IPS-20b (cell line): ENCODE results near the gene NR1D2.
"Not testable (repeated sequence)": the region's sequence is repeated elsewhere in the genome, so short reads cannot be mapped to it uniquely, and the experiment has no call there.

Experiments
- H3K27ac ChIP-seq: one replicate; pipeline ENCODE4 v1.5.1; 2013; ENCODE audit warnings: low read length
- H3K27me3 ChIP-seq: 2 replicates; pipeline ENCODE4 v1.6.1; 2013; ENCODE audit warnings: mild to moderate bottlenecking, low read length, inconsistent platforms; ENCODE audit not compliant: insufficient read depth
- H3K36me3 ChIP-seq: 2 replicates; pipeline ENCODE4 v1.6.1; 2013; ENCODE audit warnings: low read depth, mild to moderate bottlenecking, inconsistent platforms, low read length, moderate library complexity; ENCODE audit not compliant: insufficient read depth
- H3K4me1 ChIP-seq: 2 replicates; pipeline ENCODE4 v1.6.1; 2013; ENCODE audit warnings: mild to moderate bottlenecking, control low read depth, inconsistent platforms, low read length, moderate library complexity; ENCODE audit not compliant: insufficient read depth
- H3K4me3 ChIP-seq: 2 replicates; pipeline ENCODE4 v1.5.1; 2013; ENCODE audit warnings: mild to moderate bottlenecking, low read length, inconsistent platforms
- H3K9ac ChIP-seq: 2 replicates; pipeline ENCODE4 v1.6.1; 2013; ENCODE audit warnings: low read depth, mild to moderate bottlenecking, inconsistent platforms, low read length, moderate library complexity
- H3K9me3 ChIP-seq: 2 replicates; pipeline ENCODE4 v1.6.1; 2013; ENCODE audit warnings: mild to moderate bottlenecking, low read depth, low read length, inconsistent platforms; ENCODE audit not compliant: insufficient read depth

NR1D2 gene

GRCh38 chr3:23916886-23917678, 28.0 kb upstream of the NR1D2 start, which contains the start of the genes NKIRAS1 and RPL15:
Gene NKIRAS1 (minus strand): TSS chr3:23916990. CDS start chr3:23910904, 6,086 bp downstream.
Gene RPL15 (plus strand): TSS chr3:23917132. CDS start chr3:23917860, 728 bp downstream.
- H3K36me3 ChIP-seq: peaks cover 43% of the 10 kb centered on the region
- H3K9me3 ChIP-seq: no peaks in the 10 kb centered on the region
- H3K4me1 ChIP-seq: peaks cover 9% of the 10 kb centered on the region
- H3K9ac ChIP-seq: peak within 1 kb of the TSS; percentile 99
- peak within 1 kb of the TSS; percentile 100 for H3K4me3 ChIP-seq
- peaks cover 11% of the 10 kb centered on the region; the same call in 1 of the 2 replicates for H3K27me3 ChIP-seq
- peak within 1 kb of the TSS; percentile 87 for H3K27ac ChIP-seq

GRCh38 chr3:23917679-23918303, 27.3 kb upstream of the NR1D2 start:
- H3K27me3 ChIP-seq: peaks cover 11% of the 10 kb centered on the region; the same call in 1 of the 2 replicates
- peaks cover 44% of the 10 kb centered on the region for H3K36me3 ChIP-seq
- H3K9ac ChIP-seq: peak overlapping the region; percentile 99
- peak overlapping the region; percentile 100 for H3K4me3 ChIP-seq
- H3K27ac ChIP-seq: peak overlapping the region; percentile 87
- H3K4me1 ChIP-seq, H3K9me3 ChIP-seq: not testable (repeated sequence)

- H3K4me3 ChIP-seq: peak overlapping the region; percentile 100
- H3K27me3 ChIP-seq: peaks cover 11% of the 10 kb centered on the region; the same call in 1 of the 2 replicates
- not testable (repeated sequence) for H3K9me3 ChIP-seq, H3K4me1 ChIP-seq
- H3K36me3 ChIP-seq: peaks cover 44% of the 10 kb centered on the region
- H3K9ac ChIP-seq: peak overlapping the region; percentile 99
- peak overlapping the region; percentile 87 for H3K27ac ChIP-seq
These were observed 26.8 kb upstream of the NR1D2 start for GRCh38 chr3:23918331-23918730.

- no peaks in the 10 kb centered on the region for H3K9me3 ChIP-seq
- H3K4me3 ChIP-seq: peak overlapping the region; percentile 46
- H3K27me3 ChIP-seq: peaks cover 11% of the 10 kb centered on the region; the same call in 1 of the 2 replicates
- peaks cover 9% of the 10 kb centered on the region for H3K4me1 ChIP-seq
- peak overlapping the region; percentile 31; the same call in 1 of the 2 replicates for H3K9ac ChIP-seq
- peaks cover 44% of the 10 kb centered on the region for H3K36me3 ChIP-seq
- no peak overlapping the region for H3K27ac ChIP-seq
These were observed 25.5 kb upstream of the NR1D2 start for GRCh38 chr3:23919628-23920027.

GRCh38 chr3:23920151-23920655, 24.9 kb upstream of the NR1D2 start:
- peaks cover 44% of the 10 kb centered on the region for H3K36me3 ChIP-seq
- no peaks in the 10 kb centered on the region for H3K9me3 ChIP-seq
- H3K4me1 ChIP-seq: peaks cover 5% of the 10 kb centered on the region; the same call in 1 of the 2 replicates
- peak overlapping the region; percentile 31; the same call in 1 of the 2 replicates for H3K9ac ChIP-seq
- H3K4me3 ChIP-seq: peak overlapping the region; percentile 8; the same call in 1 of the 2 replicates
- H3K27me3 ChIP-seq: peaks cover 11% of the 10 kb centered on the region; the same call in 1 of the 2 replicates
- H3K27ac ChIP-seq: no peak overlapping the region

- H3K4me3 ChIP-seq: no peak overlapping the region
- no peak overlapping the region for H3K9ac ChIP-seq
- peaks cover 2% of the 10 kb centered on the region; the same call in 1 of the 2 replicates for H3K27me3 ChIP-seq
- H3K27ac ChIP-seq: no peak overlapping the region
- peaks cover 44% of the 10 kb centered on the region for H3K36me3 ChIP-seq
- H3K4me1 ChIP-seq: no peaks in the 10 kb centered on the region; the same call in 1 of the 2 replicates
- no peaks in the 10 kb centered on the region for H3K9me3 ChIP-seq
These were observed 24.0 kb upstream of the NR1D2 start for GRCh38 chr3:23921052-23921511.

GRCh38 chr3:23923786-23924185, 21.3 kb upstream of the NR1D2 start:
- Histone ChIP-seq H3K9me3 (no peaks in the 10 kb centered on the region), H3K36me3 (peaks cover 30% of the 10 kb centered on the region), H3K4me3 (no peak overlapping the region), H3K4me1 (no peaks in the 10 kb centered on the region; the same call in 1 of the 2 replicates), H3K27me3 (no peaks in the 10 kb centered on the region), H3K9ac (no peak overlapping the region), H3K27ac (no peak overlapping the region)

- Histone ChIP-seq H3K9ac (no peak overlapping the region), H3K27me3 (no peaks in the 10 kb centered on the region), H3K4me1 (no peaks in the 10 kb centered on the region), H3K27ac (no peak overlapping the region), H3K4me3 (no peak overlapping the region), H3K36me3 (peaks cover 8% of the 10 kb centered on the region; the same call in 1 of the 2 replicates), H3K9me3 (no peaks in the 10 kb centered on the region)
These were observed 18.8 kb upstream of the NR1D2 start for GRCh38 chr3:23926246-23926645.

GRCh38 chr3:23926736-23927135, 18.4 kb upstream of the NR1D2 start:
- Histone ChIP-seq H3K9me3 (no peaks in the 10 kb centered on the region), H3K9ac (no peak overlapping the region), H3K27me3 (no peaks in the 10 kb centered on the region), H3K4me3 (no peak overlapping the region), H3K4me1 (no peaks in the 10 kb centered on the region), H3K27ac (no peak overlapping the region), H3K36me3 (0 out of 2 replicates have a peak, but pooled peaks cover 4% of the 10 kb centered on the region)

GRCh38 chr3:23928524-23928923, 16.6 kb upstream of the NR1D2 start:
- no peaks in the 10 kb centered on the region for H3K27me3 ChIP-seq
- no peaks in the 10 kb centered on the region for H3K36me3 ChIP-seq
- no peak overlapping the region for H3K9ac ChIP-seq
- H3K27ac ChIP-seq: no peak overlapping the region
- H3K9me3 ChIP-seq: no peaks in the 10 kb centered on the region
- H3K4me3 ChIP-seq: no peak overlapping the region
- no peaks in the 10 kb centered on the region for H3K4me1 ChIP-seq

GRCh38 chr3:23931597-23931996, 13.5 kb upstream of the NR1D2 start:
- Histone ChIP-seq H3K9ac (no peak overlapping the region), H3K9me3 (no peaks in the 10 kb centered on the region), H3K36me3 (no peaks in the 10 kb centered on the region), H3K4me1 (no peaks in the 10 kb centered on the region), H3K4me3 (no peak overlapping the region), H3K27me3 (no peaks in the 10 kb centered on the region), H3K27ac (no peak overlapping the region)
